NCI-H2029 treated with DMSO at 0.1 percent for 48 hours (cell line): ENCODE results near the gene RPSA.
"Not testable (repeated sequence)": the region's sequence is repeated elsewhere in the genome, so short reads cannot be mapped to it uniquely, and the experiment has no call there.

Experiments used
- DNase-seq: peaks from one replicate; lab custom pipeline; 2025; lab: John Stamatoyannopoulos, UW

Gene RPSA

DNA sequence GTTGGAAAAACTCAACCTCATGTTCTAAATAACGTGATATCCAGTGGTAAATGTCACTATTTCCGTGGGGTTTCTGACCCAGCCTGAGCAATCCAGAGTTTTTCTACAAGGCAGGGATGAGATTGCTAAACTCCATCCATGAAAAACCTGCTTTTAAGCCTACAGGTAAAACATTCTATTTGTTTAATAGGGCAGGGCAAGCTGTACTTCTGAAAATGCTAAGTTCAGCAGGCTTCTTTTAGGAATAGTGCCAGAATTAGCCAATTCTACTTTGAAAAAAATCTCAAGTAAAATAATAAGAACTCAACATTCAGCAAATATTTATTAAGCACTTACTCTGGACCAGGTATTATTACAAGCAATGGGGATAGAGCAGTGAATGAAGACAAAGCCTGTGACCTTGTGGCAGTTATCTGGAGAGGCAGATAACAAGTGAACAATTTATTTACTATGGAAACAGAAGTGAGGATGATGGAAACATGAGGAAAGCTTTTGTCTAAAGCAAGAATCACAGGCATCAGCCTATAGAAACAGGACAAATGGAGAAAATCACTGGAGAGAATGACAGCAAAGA, 13.3 kb downstream of the RPSA start:
- no peak for DNase-seq

DNA sequence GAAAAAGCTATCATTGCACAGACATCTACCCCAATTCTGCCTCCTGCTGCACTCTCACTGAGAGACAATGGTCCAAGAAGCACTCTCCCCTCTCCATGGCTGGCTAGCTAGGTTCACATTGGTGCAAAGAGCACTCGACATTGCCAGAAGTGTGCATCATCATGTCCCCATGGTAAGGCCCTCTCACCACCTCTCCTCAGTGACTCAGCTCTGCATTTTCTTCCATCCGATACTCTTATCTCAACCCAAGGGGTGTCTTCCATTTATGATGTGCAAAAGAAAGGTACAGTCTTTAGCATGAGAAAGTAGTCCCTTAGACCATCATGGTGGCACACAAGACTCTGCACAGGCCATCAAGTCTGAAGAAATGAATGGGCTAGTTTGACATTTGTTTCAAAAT, 14.0 kb downstream of the RPSA start:
- no peak for DNase-seq

DNA sequence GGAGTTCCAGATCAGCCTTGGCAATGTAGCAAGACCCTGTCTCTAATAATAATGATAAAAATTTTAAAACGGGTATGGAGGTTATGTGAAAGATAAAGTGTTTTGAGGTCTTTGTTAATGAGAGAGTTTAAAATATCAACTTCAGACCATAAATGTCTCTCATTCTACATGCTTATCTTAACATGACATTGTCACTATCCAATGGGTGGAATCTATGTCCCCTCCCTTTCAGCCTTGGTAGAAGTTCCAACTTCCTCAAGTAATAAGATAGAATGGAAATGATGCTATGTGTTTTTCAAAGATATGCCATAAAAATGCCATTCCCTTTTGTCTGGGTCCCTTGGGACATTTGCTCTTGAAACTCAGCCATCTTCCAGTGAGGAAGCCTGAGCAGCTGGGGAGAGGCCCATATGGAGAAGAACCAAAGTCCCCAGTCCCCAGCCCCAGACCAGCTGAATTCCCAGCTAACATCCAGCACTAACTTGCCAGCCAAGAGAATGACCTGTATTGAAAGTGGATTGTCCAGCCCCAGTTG, 17.0 kb downstream of the RPSA start:
- DNase-seq: no peak

DNA sequence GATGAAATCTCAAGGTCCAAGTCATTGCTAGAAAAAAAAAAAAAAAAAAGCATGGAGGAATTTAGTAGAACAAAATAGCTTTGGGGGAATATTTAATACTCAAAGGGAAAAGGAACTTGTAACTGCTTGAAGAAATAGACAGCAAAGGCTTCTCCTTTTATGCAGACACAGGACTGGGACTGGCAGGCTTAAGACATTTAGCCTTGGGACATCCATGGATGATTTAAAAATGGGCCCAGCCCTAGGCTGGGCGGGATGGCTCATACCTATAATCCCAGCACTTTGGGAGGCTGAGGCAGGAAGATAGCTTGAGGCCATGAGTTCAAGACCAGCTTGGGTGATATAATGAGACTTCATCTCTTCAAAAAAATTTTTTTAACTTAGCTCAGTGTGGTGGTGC, 19.8 kb downstream of the RPSA start:
- no peak for DNase-seq

DNA sequence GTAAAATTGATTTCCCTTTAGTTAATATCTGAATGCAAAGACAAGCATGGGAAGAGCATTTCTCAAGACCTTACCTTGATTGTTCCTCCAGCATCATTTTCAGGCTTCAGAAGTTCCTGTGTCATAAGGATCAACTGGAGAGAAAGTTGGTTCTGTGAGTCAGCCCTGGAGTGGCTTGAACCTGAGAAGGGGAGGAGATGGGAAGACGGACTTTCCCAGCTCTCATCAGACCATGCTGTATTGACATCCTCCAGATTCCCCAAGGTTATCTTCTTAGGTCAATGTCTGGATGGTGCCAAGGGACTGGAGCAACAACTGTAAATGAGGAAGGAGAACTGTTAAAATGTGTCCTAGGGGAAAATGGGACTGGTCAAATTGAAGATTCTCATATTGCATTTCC, 21.0 kb downstream of the RPSA start:
- no peak for DNase-seq

DNA sequence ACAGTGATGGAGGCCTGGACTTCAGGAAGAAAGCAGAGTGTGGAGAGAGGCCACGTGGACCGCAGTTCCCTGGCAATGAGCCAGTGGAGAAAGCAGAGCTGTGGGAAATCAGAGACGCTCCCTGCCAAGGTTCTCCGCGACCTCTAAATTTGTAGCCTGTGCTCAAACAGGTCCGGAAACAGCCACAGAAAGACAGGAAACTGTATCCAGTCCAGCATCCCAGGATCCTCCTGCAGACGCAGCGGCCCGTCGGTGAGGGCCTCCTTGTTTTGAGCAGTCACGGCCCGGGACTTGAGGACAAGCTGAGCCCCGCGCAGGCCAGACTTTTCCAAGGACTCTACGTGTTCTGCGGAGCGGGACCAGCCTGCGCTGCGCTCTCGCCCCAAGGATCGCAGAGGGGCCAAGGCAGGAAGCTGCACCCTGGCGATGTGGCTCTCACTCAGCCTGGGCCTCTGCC, 22.3 kb downstream of the RPSA start:
- no peak for DNase-seq

DNA sequence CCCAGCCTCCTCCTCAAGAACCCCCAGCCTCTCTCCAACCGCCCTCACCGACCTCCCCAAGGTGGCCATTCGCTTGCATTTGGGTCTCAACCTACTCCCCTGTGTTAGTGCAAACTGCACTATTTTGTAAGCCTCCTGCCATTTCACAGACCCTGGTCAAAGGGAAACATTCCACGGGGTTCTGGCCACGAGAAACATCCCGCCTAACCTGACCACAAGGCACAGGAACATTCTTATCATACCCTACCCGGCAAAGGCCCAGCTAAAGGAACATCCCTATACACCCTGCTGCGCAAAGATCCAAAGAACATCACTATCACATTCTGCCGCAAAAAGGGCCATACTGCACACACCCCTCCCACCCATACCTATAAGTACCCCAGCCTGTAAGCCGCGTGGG, 22.9 kb downstream of the RPSA start:
- DNase-seq: no peak

DNA sequence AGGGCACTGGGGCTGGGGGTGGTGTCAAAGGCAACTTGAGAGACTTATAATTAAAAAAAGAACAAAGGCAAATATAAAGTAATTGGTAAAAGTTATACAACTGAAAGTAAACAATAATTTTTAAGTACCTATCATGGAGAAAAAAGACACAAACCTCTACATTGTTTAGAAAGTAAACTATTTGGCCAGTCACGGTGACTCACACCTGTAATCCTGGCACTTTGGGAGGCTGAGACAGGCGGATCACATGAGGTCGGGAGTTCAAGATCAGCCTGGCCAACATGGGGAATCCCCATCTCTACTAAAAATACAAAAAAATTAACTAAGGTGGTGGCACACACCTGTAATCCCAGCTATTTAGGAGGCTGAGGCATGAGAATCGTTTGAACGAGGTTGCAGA, 25.8 kb downstream of the RPSA start:
- DNase-seq: no peak

DNA sequence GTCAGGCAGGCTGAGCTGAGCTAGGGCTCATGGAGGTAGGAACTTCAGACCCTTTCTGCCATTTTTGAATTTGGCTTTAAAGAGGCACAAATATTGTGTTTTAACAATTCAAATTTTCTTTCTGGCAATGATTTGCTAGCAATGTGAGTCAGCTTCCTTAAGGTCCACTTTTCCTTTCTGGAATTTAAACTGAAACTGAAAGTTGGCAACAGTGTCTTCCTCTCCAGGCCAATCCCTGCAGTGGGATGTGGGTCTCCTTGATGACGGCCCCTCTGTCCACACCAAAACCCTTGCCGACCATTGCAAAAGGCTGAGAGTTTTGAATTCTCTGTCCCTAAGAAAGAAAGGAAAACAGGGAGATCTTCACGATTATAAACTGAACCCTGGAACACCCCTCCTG, 27.1 kb downstream of the RPSA start:
- no peak for DNase-seq

DNA sequence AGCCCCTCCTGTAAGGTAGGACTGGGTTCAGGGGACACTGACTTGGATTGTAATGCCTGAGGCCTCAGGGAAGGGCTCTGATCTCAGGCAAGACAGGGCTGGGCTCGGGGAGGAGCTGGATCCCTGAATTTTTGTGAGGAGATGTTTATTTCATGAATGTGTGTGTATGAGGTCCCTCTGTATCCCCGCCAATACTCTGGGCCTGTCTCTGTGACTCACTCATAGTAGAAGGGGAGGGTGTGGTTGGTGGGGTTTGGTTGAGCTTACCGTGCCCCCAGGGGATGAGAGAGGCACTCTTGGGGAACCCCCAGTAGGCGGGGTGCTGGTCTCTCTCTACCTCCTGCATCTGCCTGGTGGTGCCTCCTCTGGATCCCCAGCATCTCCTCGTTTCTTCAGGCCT, 28.1 kb downstream of the RPSA start:
- DNase-seq: no peak

DNA sequence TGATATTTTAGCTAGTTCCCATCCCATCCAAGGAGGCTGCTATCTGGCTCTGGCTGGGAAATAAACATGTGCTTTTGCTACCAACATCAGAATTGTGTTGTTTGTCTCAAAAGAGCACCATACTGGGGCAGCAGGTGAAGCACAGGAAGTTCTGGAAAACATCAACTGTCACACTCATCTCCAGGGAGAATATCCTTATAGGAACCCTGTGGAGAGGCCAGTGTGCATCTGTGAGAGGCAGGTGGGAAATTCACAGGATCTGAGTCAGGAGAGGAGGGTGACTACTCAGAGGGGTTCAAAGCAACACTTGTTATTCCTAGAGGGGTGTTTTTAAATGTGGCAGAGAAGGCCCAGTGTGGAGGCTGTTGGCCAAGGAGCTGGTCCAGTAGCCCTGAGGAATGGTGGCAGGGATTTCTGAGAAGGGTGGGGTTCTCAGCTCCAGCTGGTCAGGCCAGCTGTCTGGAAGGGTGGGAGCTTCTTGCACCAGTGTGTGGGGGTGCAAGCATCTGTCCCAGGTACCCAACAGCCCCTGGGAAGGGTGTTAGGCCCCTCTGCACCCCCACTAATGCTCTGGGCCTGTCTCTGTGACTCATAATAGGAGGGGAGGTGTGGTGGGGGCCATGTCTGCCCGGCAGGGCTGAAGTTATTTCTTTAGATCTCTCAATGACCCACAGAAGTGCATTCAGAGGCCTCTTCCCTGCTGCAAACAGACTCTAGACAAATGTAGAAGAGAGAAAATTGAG, 28.7 kb downstream of the RPSA start:
- no peak for DNase-seq

DNA sequence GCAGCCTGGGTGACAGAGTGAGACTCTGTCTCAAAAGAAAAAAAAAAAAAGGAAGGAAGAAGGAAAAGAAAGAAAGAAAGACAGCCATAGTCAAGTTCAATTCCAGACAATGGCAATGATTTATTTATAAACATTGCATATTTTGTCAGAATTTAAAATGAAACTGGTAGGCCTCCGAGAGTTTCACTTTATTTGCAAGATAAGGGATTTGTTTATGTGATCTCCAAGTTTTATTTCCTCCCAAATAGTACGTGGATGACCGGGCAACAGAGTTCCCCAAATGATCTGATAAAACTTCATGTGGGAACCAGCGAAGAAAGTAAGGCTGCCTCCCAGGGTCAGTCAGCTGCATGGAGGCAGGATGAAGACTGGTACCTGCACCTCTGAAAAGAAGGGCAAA, 32.4 kb downstream of the RPSA start:
- DNase-seq: no peak

DNA sequence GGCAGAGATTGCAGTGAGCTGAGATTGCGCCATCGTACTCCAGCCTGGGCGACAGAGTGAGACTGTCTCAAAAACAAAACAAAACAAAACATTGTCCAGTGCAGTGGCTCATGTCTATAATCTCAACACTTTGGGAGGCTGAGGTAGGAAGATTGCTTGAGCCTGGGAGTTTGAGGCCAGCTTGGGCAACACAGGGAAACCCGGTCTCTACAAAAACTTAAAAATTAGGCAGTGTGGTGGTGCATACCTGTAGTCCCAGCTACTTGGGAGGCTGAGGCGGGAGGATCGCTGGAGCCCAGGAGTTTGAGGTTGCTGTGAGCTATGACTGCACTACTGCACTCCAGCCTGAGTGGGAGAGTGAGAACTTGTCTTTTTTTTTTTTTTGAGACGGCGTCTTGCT, 33.8 kb downstream of the RPSA start:
- no peak for DNase-seq

DNA sequence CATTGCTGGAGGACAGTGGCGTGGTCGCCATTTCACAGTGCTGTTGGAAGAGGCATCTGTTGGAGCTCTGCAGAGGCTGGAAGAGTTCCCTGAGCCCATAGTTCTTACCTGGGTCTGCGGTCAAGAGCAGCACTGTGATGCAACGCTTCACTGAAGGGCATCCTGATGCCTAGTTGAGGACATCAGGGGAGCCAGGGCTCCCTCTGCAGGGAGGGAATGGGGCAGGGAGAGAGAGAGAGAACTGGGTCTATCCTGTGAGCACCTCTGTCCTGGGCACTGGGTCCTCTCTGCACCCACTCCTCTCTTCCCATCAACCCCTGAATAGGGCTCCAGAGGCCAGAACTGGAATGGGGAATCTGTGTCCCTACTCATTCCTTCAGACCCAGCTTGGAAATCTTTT, 37.0 kb downstream of the RPSA start:
- no peak for DNase-seq

DNA sequence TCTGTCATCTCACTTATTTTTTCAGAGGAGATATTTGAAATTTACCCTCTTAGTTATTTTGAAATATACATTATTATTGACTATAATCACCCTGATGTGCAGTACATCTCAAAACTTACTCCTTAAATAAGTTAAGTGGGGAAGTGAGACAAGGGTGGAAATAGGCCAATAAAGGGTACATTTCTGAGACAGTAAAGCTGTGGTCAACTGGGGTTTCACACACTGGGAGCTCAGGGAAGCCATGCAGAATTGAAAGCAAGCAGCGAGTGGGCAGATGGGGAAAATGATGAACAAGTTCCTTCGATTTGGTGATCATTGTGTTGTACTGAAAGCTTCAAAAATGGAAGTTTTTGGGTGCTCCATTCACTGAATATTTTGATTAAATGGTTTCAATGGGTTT, 39.4 kb downstream of the RPSA start:
- DNase-seq: no peak

DNA sequence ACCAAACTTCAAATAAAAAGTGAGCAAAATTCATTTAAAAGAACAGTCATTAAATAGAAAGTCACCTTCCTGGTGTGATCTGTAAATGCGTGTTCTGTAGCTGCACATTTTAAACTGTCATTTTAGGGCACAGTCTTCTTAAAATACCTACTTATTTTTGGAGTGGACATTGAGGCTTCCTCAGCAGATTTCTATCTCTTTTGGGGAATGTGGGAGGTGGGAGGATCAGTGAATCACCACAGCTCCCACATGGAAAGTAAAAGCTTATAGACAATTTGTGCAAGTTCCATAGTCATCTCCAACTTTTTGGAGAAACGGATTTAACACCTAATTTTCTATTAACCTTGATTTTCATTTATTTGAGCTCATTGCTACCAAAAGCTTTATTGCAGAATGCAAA, 39.9 kb downstream of the RPSA start:
- no peak for DNase-seq

DNA sequence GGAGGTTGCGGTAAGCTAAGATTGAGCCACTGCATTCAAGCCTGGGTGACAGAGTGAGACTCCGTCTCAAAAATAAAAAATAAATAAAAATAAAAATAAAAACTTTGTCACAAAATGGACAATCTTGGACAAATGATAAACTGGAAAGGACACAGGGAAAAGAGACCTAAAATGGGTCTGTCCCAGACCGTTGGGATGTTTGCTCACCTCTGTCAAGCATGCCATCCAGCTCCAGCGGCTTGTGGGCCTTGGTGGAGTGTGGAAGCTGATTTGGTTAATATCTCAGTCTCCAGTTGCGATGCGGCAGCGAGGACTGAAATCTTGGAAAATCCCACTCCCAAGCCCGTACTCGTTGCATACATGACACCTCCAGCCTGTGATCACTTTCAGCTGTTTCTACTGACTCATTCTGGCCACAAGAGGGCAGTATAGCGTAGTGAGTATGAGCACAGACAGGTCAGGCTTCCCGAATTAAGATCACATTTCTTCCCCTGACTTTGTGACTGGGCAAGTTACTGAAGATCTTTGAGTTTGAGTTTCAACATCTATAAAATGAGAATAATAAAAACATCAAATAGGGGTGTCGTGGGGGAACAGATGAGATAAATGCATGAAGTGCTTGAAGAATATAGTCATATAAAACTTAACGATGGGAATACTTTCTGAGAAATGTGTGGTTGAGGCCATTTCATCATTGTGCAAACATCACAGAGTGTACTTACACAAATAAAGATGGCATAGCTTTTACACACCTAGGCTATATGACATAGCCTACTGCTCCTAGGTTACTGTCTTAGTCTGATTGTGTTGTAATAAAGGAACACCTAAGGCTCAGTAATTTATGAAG, 41.3 kb downstream of the RPSA start:
- peak; percentile 81 for DNase-seq

DNA sequence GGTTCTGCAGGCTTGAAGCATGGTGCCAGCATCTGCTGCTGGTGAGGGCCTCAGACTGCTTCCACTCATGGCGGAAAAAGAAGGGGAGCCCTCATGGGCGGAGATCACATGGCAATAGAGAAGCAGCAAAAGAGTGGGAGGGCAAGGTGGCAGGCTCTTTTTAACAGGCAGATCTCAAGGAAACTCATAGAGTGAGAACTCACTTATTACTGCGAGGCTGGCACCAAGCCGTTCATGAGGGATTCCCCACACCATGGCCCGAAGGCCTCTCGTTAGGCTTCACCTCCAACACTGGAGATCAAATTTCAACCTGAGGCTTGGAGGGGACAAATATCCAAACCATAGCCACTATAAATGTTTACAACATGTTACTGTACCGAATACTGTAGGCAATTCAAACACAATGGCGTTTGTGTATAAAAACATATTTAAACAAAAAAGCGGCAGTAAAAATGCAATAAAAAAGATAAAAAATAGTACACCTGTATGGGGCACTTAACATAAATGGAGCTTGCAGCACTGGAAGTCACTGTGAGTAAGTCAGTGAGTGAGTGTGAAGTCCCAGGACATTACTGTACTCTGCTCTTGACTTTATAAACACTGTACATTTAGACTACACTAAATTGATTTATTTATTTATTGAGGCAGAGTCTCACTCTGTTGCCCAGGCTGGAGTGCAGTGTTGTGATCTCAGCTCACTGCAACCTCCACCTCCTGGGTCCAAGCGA, 42.1 kb downstream of the RPSA start:
- DNase-seq: no peak

DNA sequence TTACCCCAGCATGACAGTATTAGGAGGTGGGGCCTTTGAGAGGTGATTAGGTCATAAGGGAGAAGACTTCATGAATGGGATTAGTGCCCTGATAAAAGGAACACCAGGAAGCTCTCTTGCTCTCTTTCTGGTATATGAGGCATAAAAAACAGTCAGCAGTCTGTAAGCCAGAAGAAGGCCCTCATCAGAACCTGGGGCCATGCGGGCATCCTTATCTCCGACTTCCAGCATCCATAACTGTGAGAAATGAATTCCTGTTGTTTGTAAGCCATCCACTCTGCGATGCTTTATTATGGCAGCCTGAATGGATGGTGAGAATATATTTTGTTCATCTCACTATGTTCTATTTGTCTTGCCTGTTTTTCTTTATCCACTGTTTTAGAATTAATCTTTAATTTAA, 43.3 kb downstream of the RPSA start:
- DNase-seq: no peak

DNA sequence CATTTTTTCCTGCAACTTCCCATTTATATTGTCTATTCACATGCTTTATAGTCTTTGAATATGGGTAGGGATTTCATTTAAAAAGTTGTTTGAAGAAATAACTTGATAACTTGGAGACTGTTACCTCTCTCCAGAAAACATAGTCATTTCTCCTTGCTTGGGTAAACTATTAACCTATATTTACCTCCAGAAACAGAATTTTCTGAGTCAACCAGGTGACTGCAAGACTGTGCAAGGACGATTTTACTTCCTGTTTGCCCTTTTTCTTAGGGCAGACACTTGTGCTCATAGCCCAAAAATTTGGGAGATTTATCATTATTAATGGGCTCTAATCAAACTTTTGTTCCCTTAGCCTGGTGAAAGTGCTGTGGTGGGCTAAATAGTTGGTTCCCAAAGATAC, 46.6 kb downstream of the RPSA start:
- DNase-seq: no peak

DNA sequence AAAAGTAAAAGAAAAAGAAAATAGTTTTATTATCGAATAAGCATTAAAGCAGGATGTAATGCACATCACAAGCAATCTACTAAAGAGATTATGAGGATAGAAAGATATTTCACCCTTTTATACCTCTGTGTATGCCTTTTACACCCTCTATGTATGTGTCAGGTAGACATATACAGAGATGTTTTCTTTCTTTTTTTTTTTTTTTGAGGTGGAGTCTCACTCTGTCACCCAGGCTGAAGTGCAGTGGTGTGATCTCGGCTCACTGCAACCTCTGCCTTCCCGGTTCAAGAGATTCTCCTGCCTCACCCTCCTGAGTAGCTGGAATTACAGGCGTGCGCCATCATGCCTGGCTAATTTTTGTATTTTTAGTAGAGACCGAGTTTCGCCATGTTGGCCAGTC, 47.4 kb downstream of the RPSA start:
- DNase-seq: not testable (repeated sequence)

DNA sequence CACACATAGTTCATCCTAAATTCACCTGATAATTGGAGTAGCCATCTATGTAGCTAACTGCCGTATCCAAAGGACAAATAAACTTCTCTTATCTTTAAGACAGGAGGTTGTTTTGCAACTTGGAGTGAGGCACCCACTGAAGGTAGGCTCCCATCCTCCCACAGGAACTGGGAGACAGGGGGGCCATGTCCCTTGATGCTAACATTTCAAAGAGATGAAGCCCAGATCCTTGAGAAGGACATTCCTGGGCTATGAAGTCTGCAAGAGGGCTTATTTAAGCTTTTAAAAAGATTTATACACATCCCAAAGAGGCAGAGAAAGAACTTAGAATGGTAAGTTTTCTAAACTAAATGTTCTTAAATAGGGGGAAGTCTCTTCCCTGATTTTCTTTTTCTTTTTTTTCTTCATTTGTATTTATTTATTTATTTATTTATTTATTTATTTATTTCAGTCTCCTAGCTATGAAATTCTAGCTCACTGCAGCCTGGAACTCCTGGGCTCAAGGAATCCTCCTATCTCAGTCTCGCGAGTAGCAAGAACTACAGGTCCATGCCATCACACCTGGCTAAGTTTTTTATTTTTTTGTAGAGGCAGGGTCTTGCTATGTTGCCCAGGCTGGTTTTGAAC, 48.2 kb downstream of the RPSA start:
- no peak for DNase-seq
